ENCODE measurements around the gene ADAMTS17. TPM values are rescaled to one million over a fixed set of nuclear protein-coding genes. Genes with fewer than 3 reads are reported as not detected.

ADAMTS17 gene
- total RNA-seq, 1 experiment from 2014 or later, result 1.5 TPM

- DNase-seq, result no peak
- no peaks in the 10 kb centered on the region for H3K4me1 Mint-ChIP-seq (ENCODE audit: low read depth, unreplicated experiment)
Observed at GRCh38 chr15:100263721-100264455, 77.9 kb downstream of the ADAMTS17 start.

GRCh38 chr15:100263031-100263430 lies 78.7 kb downstream of the ADAMTS17 start:
- no peak overlapping the region for H3K4me3 Mint-ChIP-seq (ENCODE audit: unreplicated experiment)
- Histone ChIP-seq H3K4me3 (ENCODE audit: low read depth, low read length) (no peak overlapping the region), H3K4me1 (no peaks in the 10 kb centered on the region), H3K27me3 (replicated peaks; ENCODE audit: control insufficient read depth, insufficient read depth, low read length) (no peaks in the 10 kb centered on the region), H3K36me3 (ENCODE audit: control insufficient read depth, insufficient read depth, low read length) (no peaks in the 10 kb centered on the region), H3K9me3 (no peaks in the 10 kb centered on the region)
- no peak overlapping the region for H3K27ac Mint-ChIP-seq (ENCODE audit: unreplicated experiment)
- H3K27me3 Mint-ChIP-seq (ENCODE audit: insufficient read depth, unreplicated experiment), result peaks cover 6% of the 10 kb centered on the region
- BruUV-seq (replicated peaks), result no TSS peak
- CTCF ChIA-PET, result no interaction called here
- H3K9me3 Mint-ChIP-seq (ENCODE audit: unreplicated experiment), result no peaks in the 10 kb centered on the region
- POLR2A ChIA-PET, result no interaction called here
- no peaks in the 10 kb centered on the region for H3K36me3 Mint-ChIP-seq (ENCODE audit: insufficient read depth, unreplicated experiment)
- H3K4me1 Mint-ChIP-seq (ENCODE audit: low read depth, unreplicated experiment), result no peaks in the 10 kb centered on the region
- DNase-seq, result no peak
- TF ChIP-seq CTCF (IDR thresholded peaks at IDR 0.05; ENCODE audit: insufficient read depth in 1 of 2, low read depth in 1 of 2, low read length in 1 of 2, severe bottlenecking in 1 of 2, unreplicated experiment in 1 of 2), result no peak
- intact Hi-C loops (cut with micrococcal nuclease; ENCODE audit: unreplicated experiment), result no loop called here

More at GRCh38 chr15:100263721-100264455, 77.9 kb downstream of the ADAMTS17 start:
- Histone ChIP-seq H3K36me3 (ENCODE audit: control insufficient read depth, insufficient read depth, low read length) (no peaks in the 10 kb centered on the region), H3K4me3 (ENCODE audit: low read depth, low read length) (no peak overlapping the region), H3K9me3 (no peaks in the 10 kb centered on the region), H3K4me1 (no peaks in the 10 kb centered on the region), H3K27me3 (replicated peaks; ENCODE audit: control insufficient read depth, insufficient read depth, low read length) (no peaks in the 10 kb centered on the region)
- Mint-ChIP-seq H3K36me3 (ENCODE audit: insufficient read depth, unreplicated experiment) (no peaks in the 10 kb centered on the region), H3K4me3 (ENCODE audit: unreplicated experiment) (no peak overlapping the region), H3K27ac (ENCODE audit: unreplicated experiment) (no peak overlapping the region), H3K27me3 (ENCODE audit: insufficient read depth, unreplicated experiment) (peaks cover 6% of the 10 kb centered on the region), H3K9me3 (ENCODE audit: unreplicated experiment) (no peaks in the 10 kb centered on the region)
- TF ChIP-seq CTCF (IDR thresholded peaks at IDR 0.05; ENCODE audit: insufficient read depth in 1 of 2, low read depth in 1 of 2, low read length in 1 of 2, severe bottlenecking in 1 of 2, unreplicated experiment in 1 of 2), result no peak
- intact Hi-C loops (cut with micrococcal nuclease; ENCODE audit: unreplicated experiment), result no loop called here
- POLR2A ChIA-PET, result no interaction called here
- BruUV-seq (replicated peaks), result no TSS peak
- CTCF ChIA-PET, result no interaction called here

- no peak for TF ChIP-seq CTCF (IDR thresholded peaks at IDR 0.05; ENCODE audit: insufficient read depth in 1 of 2, low read depth in 1 of 2, low read length in 1 of 2, severe bottlenecking in 1 of 2, unreplicated experiment in 1 of 2)
- H3K4me1 ChIP-seq, result no peaks in the 10 kb centered on the region
- no peaks in the 10 kb centered on the region for H3K27me3 ChIP-seq (replicated peaks; ENCODE audit: control insufficient read depth, insufficient read depth, low read length)
- no peak for DNase-seq
- intact Hi-C loops (cut with micrococcal nuclease; ENCODE audit: unreplicated experiment), result no loop called here
- H3K4me3 ChIP-seq (ENCODE audit: low read depth, low read length), result no peak overlapping the region
- Mint-ChIP-seq H3K4me1 (ENCODE audit: low read depth, unreplicated experiment) (no peaks in the 10 kb centered on the region), H3K27ac (ENCODE audit: unreplicated experiment) (no peak overlapping the region), H3K27me3 (ENCODE audit: insufficient read depth, unreplicated experiment) (peaks cover 6% of the 10 kb centered on the region), H3K4me3 (ENCODE audit: unreplicated experiment) (no peak overlapping the region), H3K36me3 (ENCODE audit: insufficient read depth, unreplicated experiment) (no peaks in the 10 kb centered on the region), H3K9me3 (ENCODE audit: unreplicated experiment) (no peaks in the 10 kb centered on the region)
- no peaks in the 10 kb centered on the region for H3K9me3 ChIP-seq
- BruUV-seq (replicated peaks), result no TSS peak
- ChIA-PET POLR2A (no interaction called here), CTCF (no interaction called here)
- no peaks in the 10 kb centered on the region for H3K36me3 ChIP-seq (ENCODE audit: control insufficient read depth, insufficient read depth, low read length)
Observed at GRCh38 chr15:100261302-100262240, 80.2 kb downstream of the ADAMTS17 start.
